Measurements from ENCODE around the gene LTBR.

DNA sequence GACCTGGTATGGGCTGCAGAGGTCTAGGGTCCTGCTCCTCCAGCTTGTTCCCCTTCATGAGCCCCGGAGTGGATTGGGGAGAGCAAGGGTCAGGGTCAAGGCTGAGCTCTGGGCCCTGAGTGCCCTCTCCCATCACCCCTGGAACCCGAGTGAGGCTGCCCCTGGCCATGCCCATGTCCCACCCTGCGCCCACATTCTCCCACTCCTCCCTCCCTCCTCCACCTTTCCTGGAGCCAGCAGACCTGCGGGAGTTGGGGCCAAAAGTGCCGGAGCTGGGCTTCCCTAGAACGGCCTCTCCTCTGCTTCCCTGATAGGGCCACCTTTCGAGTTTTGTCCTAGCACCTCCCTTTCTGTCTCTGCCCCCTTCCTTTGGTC lies 9.2 kb upstream of the LTBR start:
- TF ChIP-seq, protein P1, sequence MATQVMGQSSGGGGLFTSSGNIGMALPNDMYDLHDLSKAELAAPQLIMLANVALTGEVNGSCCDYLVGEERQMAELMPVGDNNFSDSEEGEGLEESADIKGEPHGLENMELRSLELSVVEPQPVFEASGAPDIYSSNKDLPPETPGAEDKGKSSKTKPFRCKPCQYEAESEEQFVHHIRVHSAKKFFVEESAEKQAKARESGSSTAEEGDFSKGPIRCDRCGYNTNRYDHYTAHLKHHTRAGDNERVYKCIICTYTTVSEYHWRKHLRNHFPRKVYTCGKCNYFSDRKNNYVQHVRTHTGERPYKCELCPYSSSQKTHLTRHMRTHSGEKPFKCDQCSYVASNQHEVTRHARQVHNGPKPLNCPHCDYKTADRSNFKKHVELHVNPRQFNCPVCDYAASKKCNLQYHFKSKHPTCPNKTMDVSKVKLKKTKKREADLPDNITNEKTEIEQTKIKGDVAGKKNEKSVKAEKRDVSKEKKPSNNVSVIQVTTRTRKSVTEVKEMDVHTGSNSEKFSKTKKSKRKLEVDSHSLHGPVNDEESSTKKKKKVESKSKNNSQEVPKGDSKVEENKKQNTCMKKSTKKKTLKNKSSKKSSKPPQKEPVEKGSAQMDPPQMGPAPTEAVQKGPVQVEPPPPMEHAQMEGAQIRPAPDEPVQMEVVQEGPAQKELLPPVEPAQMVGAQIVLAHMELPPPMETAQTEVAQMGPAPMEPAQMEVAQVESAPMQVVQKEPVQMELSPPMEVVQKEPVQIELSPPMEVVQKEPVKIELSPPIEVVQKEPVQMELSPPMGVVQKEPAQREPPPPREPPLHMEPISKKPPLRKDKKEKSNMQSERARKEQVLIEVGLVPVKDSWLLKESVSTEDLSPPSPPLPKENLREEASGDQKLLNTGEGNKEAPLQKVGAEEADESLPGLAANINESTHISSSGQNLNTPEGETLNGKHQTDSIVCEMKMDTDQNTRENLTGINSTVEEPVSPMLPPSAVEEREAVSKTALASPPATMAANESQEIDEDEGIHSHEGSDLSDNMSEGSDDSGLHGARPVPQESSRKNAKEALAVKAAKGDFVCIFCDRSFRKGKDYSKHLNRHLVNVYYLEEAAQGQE (IDR thresholded peaks at IDR 0.05; ENCODE audit: insufficient read depth in 1 of 2, low read depth in 2 of 2, low read length in 2 of 2), result no peak
- TF ChIP-seq SIN3A (IDR thresholded peaks at IDR 0.05; ENCODE audit: borderline replicate concordance, insufficient read depth, low read length) (no peak), POLR2AphosphoS5 (IDR thresholded peaks at IDR 0.05; ENCODE audit: low read depth, low read length) (no peak), FOXP2 (optimal IDR thresholded peaks at IDR 0.05; ENCODE audit: borderline replicate concordance, extremely low read depth, extremely low read length, insufficient read depth) (no peak)

All from PFSK-1 (cell line).